ENCODE results near the gene ATG12. TPM values are rescaled to one million over a fixed set of nuclear protein-coding genes. Genes with fewer than 3 reads are reported as not detected.

ATG12 gene
- total and polyA plus RNA-seq, 4 donors, result 69.4 to 84.3 (median 76.1) TPM

GRCh38 chr5:115800108-115800507 is 41.3 kb downstream of the ATG12 start:
- Histone ChIP-seq H3K27ac (ENCODE audit: low read depth, low read length) (no peak overlapping the region), H3K27me3 (ENCODE audit: control insufficient read depth, insufficient read depth, low read length) (no peaks in the 10 kb centered on the region), H3K36me3 (ENCODE audit: control insufficient read depth, insufficient read depth, low read length) (no peaks in the 10 kb centered on the region), H3K9me3 (ENCODE audit: control insufficient read depth, insufficient read depth, low read length) (no peaks in the 10 kb centered on the region), H3K4me1 (ENCODE audit: control insufficient read depth, insufficient read depth, low read length) (no peaks in the 10 kb centered on the region), H3K4me3 (ENCODE audit: low read depth, low read length) (no peak overlapping the region)
- DNase-seq (ENCODE audit: low read depth in 4 of 6, low spot score in 6 of 6), result no peak
- 90% methylated on average over 1 of the region's 2 CpGs for WGBS (ENCODE audit: insufficient coverage)

DNA sequence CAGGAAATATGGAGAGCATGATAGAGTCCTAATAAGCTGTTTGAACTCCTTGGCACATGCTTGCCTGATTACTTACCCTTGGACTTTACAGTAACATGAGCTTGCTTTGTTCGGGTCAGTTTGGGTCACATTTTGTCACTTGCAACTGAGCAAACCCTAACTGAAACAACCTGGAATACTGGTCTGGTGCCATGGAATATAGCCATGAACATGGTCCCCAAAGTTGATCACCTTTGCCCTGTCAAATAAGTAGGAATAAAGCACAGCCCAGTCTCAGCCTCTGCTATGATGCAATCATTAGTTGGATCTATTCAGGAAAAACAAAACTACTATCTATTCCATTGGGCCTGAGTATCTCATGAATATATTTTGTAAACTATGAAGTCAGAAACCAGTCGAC is 43.1 kb downstream of the ATG12 start:
- H3K4me1 ChIP-seq (ENCODE audit: control insufficient read depth, insufficient read depth, low read length), result no peaks in the 10 kb centered on the region
- H3K27me3 ChIP-seq (ENCODE audit: control insufficient read depth, insufficient read depth, low read length), result no peaks in the 10 kb centered on the region
- no peak overlapping the region for H3K4me3 ChIP-seq (ENCODE audit: low read depth, low read length)
- H3K36me3 ChIP-seq (ENCODE audit: control insufficient read depth, insufficient read depth, low read length), result no peaks in the 10 kb centered on the region
- no peaks in the 10 kb centered on the region for H3K9me3 ChIP-seq (ENCODE audit: control insufficient read depth, insufficient read depth, low read length)
- DNase-seq (ENCODE audit: low read depth in 4 of 6, low spot score in 6 of 6), result no peak
- no peak overlapping the region for H3K27ac ChIP-seq (ENCODE audit: low read depth, low read length)
- WGBS (ENCODE audit: insufficient coverage), result 100% methylated on average over 1 of the region's 2 CpGs

- Histone ChIP-seq H3K36me3 (ENCODE audit: control insufficient read depth, insufficient read depth, low read length) (no peaks in the 10 kb centered on the region), H3K9me3 (ENCODE audit: control insufficient read depth, insufficient read depth, low read length) (no peaks in the 10 kb centered on the region), H3K27me3 (ENCODE audit: control insufficient read depth, insufficient read depth, low read length) (no peaks in the 10 kb centered on the region), H3K4me1 (ENCODE audit: control insufficient read depth, insufficient read depth, low read length) (no peaks in the 10 kb centered on the region), H3K27ac (ENCODE audit: low read depth, low read length) (no peak overlapping the region), H3K4me3 (ENCODE audit: low read depth, low read length) (no peak overlapping the region)
- WGBS (ENCODE audit: insufficient coverage), result 92% methylated on average over 2 of the region's 3 CpGs
- DNase-seq (ENCODE audit: low read depth in 4 of 6, low spot score in 6 of 6), result no peak
Measured at GRCh38 chr5:115796656-115797055, 44.7 kb downstream of the ATG12 start.

- WGBS (ENCODE audit: insufficient coverage), result 100% methylated on average over 1 of the region's 1 CpG
- no peaks in the 10 kb centered on the region for H3K36me3 ChIP-seq (ENCODE audit: control insufficient read depth, insufficient read depth, low read length)
- H3K9me3 ChIP-seq (ENCODE audit: control insufficient read depth, insufficient read depth, low read length), result no peaks in the 10 kb centered on the region
- no peaks in the 10 kb centered on the region for H3K4me1 ChIP-seq (ENCODE audit: control insufficient read depth, insufficient read depth, low read length)
- no peak overlapping the region for H3K27ac ChIP-seq (ENCODE audit: low read depth, low read length)
- no peaks in the 10 kb centered on the region for H3K27me3 ChIP-seq (ENCODE audit: control insufficient read depth, insufficient read depth, low read length)
- DNase-seq (ENCODE audit: low read depth in 4 of 6, low spot score in 6 of 6), result no peak
- H3K4me3 ChIP-seq (ENCODE audit: low read depth, low read length), result no peak overlapping the region
Measured at GRCh38 chr5:115795700-115796099, 45.7 kb downstream of the ATG12 start.

GRCh38 chr5:115788440-115788839 is 52.9 kb downstream of the ATG12 start:
- WGBS (ENCODE audit: insufficient coverage), result no CpG with 5 or more reads among the region's 1 CpG
- no peaks in the 10 kb centered on the region for H3K4me1 ChIP-seq (ENCODE audit: control insufficient read depth, insufficient read depth, low read length)
- H3K27me3 ChIP-seq (ENCODE audit: control insufficient read depth, insufficient read depth, low read length), result no peaks in the 10 kb centered on the region
- no peak for DNase-seq (ENCODE audit: low read depth in 4 of 6, low spot score in 6 of 6)
- no peak overlapping the region for H3K4me3 ChIP-seq (ENCODE audit: low read depth, low read length)
- no peaks in the 10 kb centered on the region for H3K36me3 ChIP-seq (ENCODE audit: control insufficient read depth, insufficient read depth, low read length)
- H3K27ac ChIP-seq (ENCODE audit: low read depth, low read length), result no peak overlapping the region
- no peaks in the 10 kb centered on the region for H3K9me3 ChIP-seq (ENCODE audit: control insufficient read depth, insufficient read depth, low read length)

- 80% methylated on average over 1 of the region's 1 CpG for WGBS (ENCODE audit: insufficient coverage)
- no peaks in the 10 kb centered on the region for H3K4me1 ChIP-seq (ENCODE audit: control insufficient read depth, insufficient read depth, low read length)
- no peak for DNase-seq (ENCODE audit: low read depth in 4 of 6, low spot score in 6 of 6)
- H3K27ac ChIP-seq (ENCODE audit: low read depth, low read length), result no peak overlapping the region
- H3K9me3 ChIP-seq (ENCODE audit: control insufficient read depth, insufficient read depth, low read length), result no peaks in the 10 kb centered on the region
- no peak overlapping the region for H3K4me3 ChIP-seq (ENCODE audit: low read depth, low read length)
- no peaks in the 10 kb centered on the region for H3K36me3 ChIP-seq (ENCODE audit: control insufficient read depth, insufficient read depth, low read length)
- no peaks in the 10 kb centered on the region for H3K27me3 ChIP-seq (ENCODE audit: control insufficient read depth, insufficient read depth, low read length)
Measured at GRCh38 chr5:115787426-115787825, 53.9 kb downstream of the ATG12 start.

DNA sequence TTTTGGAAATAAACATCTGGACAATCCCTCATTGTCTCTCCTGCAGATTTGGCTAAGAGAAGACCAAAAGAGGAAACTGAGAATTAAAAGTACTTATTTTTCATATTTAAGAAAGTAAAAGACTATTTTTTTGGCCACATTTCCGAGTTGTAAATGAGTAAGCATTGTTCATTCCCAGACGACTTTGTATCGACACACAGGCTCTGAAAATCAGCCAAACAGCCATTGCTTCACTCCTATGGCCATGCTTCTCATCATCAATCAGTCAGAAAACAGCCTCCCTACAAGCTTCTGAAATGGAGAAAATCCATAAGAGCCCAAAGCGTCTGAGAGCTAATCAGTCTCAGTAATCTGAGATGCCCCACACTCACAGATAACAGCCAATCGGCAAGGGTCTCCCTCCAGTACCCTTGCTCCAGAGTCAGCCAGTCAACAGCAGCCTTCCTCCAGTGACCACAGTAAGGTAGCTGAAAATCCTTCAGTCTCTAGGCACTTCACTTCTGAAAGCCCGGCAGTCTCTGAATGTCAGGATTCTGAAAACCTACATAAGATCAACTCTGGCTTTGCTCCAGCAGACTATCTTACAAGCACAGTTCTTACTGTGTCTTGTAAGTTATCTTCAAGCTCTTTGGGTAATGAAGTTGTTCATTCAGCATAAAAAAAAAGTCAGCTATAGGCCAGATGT is 55.8 kb downstream of the ATG12 start:
- no peaks in the 10 kb centered on the region for H3K27me3 ChIP-seq (ENCODE audit: control insufficient read depth, insufficient read depth, low read length)
- H3K36me3 ChIP-seq (ENCODE audit: control insufficient read depth, insufficient read depth, low read length), result no peaks in the 10 kb centered on the region
- no peak overlapping the region for H3K4me3 ChIP-seq (ENCODE audit: low read depth, low read length)
- peak in 2 of 6 donors; percentile 3 to 26 for DNase-seq (ENCODE audit: low read depth in 4 of 6, low spot score in 6 of 6)
- 23% methylated on average over 4 of the region's 6 CpGs for WGBS (ENCODE audit: insufficient coverage)
- no peaks in the 10 kb centered on the region for H3K9me3 ChIP-seq (ENCODE audit: control insufficient read depth, insufficient read depth, low read length)
- no peaks in the 10 kb centered on the region for H3K4me1 ChIP-seq (ENCODE audit: control insufficient read depth, insufficient read depth, low read length)
- no peak overlapping the region for H3K27ac ChIP-seq (ENCODE audit: low read depth, low read length)

DNA sequence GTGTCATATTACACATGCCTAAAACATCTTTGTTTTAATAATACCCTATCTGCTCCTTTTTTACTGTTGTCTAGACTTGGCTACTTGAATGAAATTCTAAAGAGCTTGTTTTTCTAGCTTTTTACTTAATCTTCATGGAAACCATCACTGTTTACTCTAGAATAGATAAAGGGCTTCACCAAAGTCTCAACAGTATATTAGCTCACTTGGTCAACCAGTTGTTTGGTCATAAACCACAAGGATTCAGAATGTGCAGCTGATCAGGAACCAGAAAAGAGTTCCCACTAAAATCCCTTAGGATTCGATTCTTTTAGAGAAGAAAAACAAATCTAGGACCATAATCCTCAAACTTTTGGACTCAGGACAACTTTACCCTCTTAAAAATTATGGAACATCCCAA is 62.9 kb downstream of the ATG12 start:
- no peak for DNase-seq (ENCODE audit: low read depth in 4 of 6, low spot score in 6 of 6)
- Histone ChIP-seq H3K36me3 (ENCODE audit: control insufficient read depth, insufficient read depth, low read length) (no peaks in the 10 kb centered on the region), H3K4me1 (ENCODE audit: control insufficient read depth, insufficient read depth, low read length) (no peaks in the 10 kb centered on the region), H3K9me3 (ENCODE audit: control insufficient read depth, insufficient read depth, low read length) (no peaks in the 10 kb centered on the region), H3K27me3 (ENCODE audit: control insufficient read depth, insufficient read depth, low read length) (no peaks in the 10 kb centered on the region), H3K27ac (ENCODE audit: low read depth, low read length) (no peak overlapping the region), H3K4me3 (ENCODE audit: low read depth, low read length) (no peak overlapping the region)
- no CpG with 5 or more reads among the region's 1 CpG for WGBS (ENCODE audit: insufficient coverage)

Other genes starting within 250 kb of the ATG12 start
- 1 to 10 TPM; 2.3 to 5.3 TPM for gene TICAM2, start 239.1 kb downstream of the ATG12 start, total RNA-seq
- 1 to 10 TPM; 3.3 to 3.8 TPM for gene TICAM2, start 239.1 kb downstream of the ATG12 start, polyA plus RNA-seq (ENCODE audit: insufficient read length in 2 of 2)
- gene TMED7, start 215.5 kb downstream of the ATG12 start, total RNA-seq, result 100 to 1,000 TPM in 1 of 2 donors, 10 to 100 TPM in 1; 76.9 to 142 TPM
- gene TMED7, start 215.5 kb downstream of the ATG12 start, polyA plus RNA-seq (ENCODE audit: insufficient read length in 2 of 2), result 10 to 100 TPM; 58.6 to 78.5 TPM
- gene CDO1, start 24.9 kb downstream of the ATG12 start, total RNA-seq, result 10 to 100 TPM; 58.3 to 64.3 TPM
- 100 to 1,000 TPM; 104 to 119 TPM for gene CDO1, start 24.9 kb downstream of the ATG12 start, polyA plus RNA-seq (ENCODE audit: insufficient read length in 2 of 2)
- gene AP3S1, start 370 bp upstream of the ATG12 start, total RNA-seq, result 100 to 1,000 TPM in 1 of 2 donors, 10 to 100 TPM in 1; 97.7 to 118 TPM
- gene AP3S1, start 370 bp upstream of the ATG12 start, polyA plus RNA-seq (ENCODE audit: insufficient read length in 2 of 2), result 100 to 1,000 TPM; 160 to 186 TPM
- 1 to 10 TPM in 1 of 2 donors, under 1 TPM in 1; 0.61 to 1.9 TPM for gene LVRN, start 120.9 kb upstream of the ATG12 start, total RNA-seq
- 1 to 10 TPM; 1.0 to 1.3 TPM for gene LVRN, start 120.9 kb upstream of the ATG12 start, polyA plus RNA-seq (ENCODE audit: insufficient read length in 2 of 2)
- gene ARL14EPL, start 190.9 kb upstream of the ATG12 start, total RNA-seq, result not detected
- gene ARL14EPL, start 190.9 kb upstream of the ATG12 start, polyA plus RNA-seq (ENCODE audit: insufficient read length in 2 of 2), result not detected
- 10 to 100 TPM; 42.6 to 63.3 TPM for gene COMMD10, start 243.5 kb upstream of the ATG12 start, total RNA-seq
- gene COMMD10, start 243.5 kb upstream of the ATG12 start, polyA plus RNA-seq (ENCODE audit: insufficient read length in 2 of 2), result 10 to 100 TPM; 30.0 to 32.5 TPM